ENCODE results near the gene CPNE2.
A peak's percentile ranks its signal among the peaks of the same experiment; 100 is the strongest.

The CPNE2 gene

DNA sequence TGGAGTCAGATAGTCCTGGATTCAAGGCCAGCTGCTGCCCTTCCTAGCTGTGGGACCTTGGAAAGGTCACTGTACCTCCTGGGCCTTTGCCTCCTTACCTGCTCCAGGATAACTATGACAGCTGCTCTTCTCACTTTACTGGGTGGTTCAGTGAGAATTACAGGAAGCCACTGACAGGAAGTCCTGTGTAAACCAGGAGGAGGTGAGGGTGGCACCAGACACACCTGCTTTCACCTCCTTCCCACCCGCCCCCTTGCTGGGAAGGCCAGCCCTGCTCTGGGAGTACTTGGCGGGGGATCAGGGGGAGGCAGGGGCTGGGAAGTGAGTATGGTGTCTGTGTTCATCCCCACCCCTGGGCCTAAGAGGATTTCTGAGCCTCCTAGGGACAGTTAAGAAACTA, 42.6 kb downstream of the CPNE2 start:
- Histone ChIP-seq H4K20me1 (ENCODE audit: insufficient read depth, low read length) (no peaks in the 10 kb centered on the region), H3K4me1 (ENCODE audit: insufficient read depth, low read length, severe bottlenecking) (peaks cover 19% of the 10 kb centered on the region), H3K36me3 (ENCODE audit: insufficient read depth, low read length) (no peaks in the 10 kb centered on the region), H3K9me2 (ENCODE audit: low read depth, low read length) (no peaks in the 10 kb centered on the region), H3K27me3 (ENCODE audit: insufficient read depth, low read length) (no peaks in the 10 kb centered on the region), H3K27ac (ENCODE audit: low read depth, low read length, poor library complexity, severe bottlenecking) (no peak overlapping the region), H3K4me3 (ENCODE audit: low read depth, low read length, poor library complexity, severe bottlenecking) (no peak overlapping the region), H3K9ac (ENCODE audit: low read length) (no peak overlapping the region), H3F3A (ENCODE audit: insufficient read depth, low read length) (no peaks in the 10 kb centered on the region), H3K79me2 (ENCODE audit: insufficient read depth, low read length) (no peaks in the 10 kb centered on the region), H3K9me3 (ENCODE audit: low read length) (no peaks in the 10 kb centered on the region), H2AFZ (ENCODE audit: low read length) (no peak overlapping the region), H3K4me2 (ENCODE audit: low read length) (peak overlapping the region; percentile 26; the same call in 1 of the 2 replicates)
- TF ChIP-seq CTCF (IDR thresholded peaks at IDR 0.05; ENCODE audit: low read length) (no peak), EZH2 (IDR thresholded peaks at IDR 0.05; ENCODE audit: borderline replicate concordance, low read length) (no peak)

GRCh38 chr16:57137043-57137442, 44.7 kb downstream of the CPNE2 start:
- Histone ChIP-seq H3K4me2 (ENCODE audit: low read length) (no peak overlapping the region), H3K9me3 (ENCODE audit: low read length) (no peaks in the 10 kb centered on the region), H4K20me1 (ENCODE audit: insufficient read depth, low read length) (no peaks in the 10 kb centered on the region), H3K36me3 (ENCODE audit: insufficient read depth, low read length) (no peaks in the 10 kb centered on the region), H3K27ac (ENCODE audit: low read depth, low read length, poor library complexity, severe bottlenecking) (no peak overlapping the region), H3K27me3 (ENCODE audit: insufficient read depth, low read length) (no peaks in the 10 kb centered on the region), H2AFZ (ENCODE audit: low read length) (0 out of 2 replicates have a peak overlapping the region, but pooled peaks have one; percentile 52), H3K9me2 (ENCODE audit: low read depth, low read length) (no peaks in the 10 kb centered on the region), H3K9ac (ENCODE audit: low read length) (no peak overlapping the region), H3F3A (ENCODE audit: insufficient read depth, low read length) (no peaks in the 10 kb centered on the region), H3K4me1 (ENCODE audit: insufficient read depth, low read length, severe bottlenecking) (peaks cover 19% of the 10 kb centered on the region), H3K4me3 (ENCODE audit: low read depth, low read length, poor library complexity, severe bottlenecking) (no peak overlapping the region), H3K79me2 (ENCODE audit: insufficient read depth, low read length) (no peaks in the 10 kb centered on the region)
- TF ChIP-seq EZH2 (IDR thresholded peaks at IDR 0.05; ENCODE audit: borderline replicate concordance, low read length) (no peak), CTCF (IDR thresholded peaks at IDR 0.05; ENCODE audit: low read length) (no peak)

GRCh38 chr16:57137566-57138273, 45.3 kb downstream of the CPNE2 start:
- no peaks in the 10 kb centered on the region for H3K27me3 ChIP-seq (ENCODE audit: insufficient read depth, low read length)
- H3K36me3 ChIP-seq (ENCODE audit: insufficient read depth, low read length), result no peaks in the 10 kb centered on the region
- H3K9ac ChIP-seq (ENCODE audit: low read length), result no peak overlapping the region
- no peaks in the 10 kb centered on the region for H3F3A ChIP-seq (ENCODE audit: insufficient read depth, low read length)
- H3K27ac ChIP-seq (ENCODE audit: low read depth, low read length, poor library complexity, severe bottlenecking), result no peak overlapping the region
- no peaks in the 10 kb centered on the region for H3K9me2 ChIP-seq (ENCODE audit: low read depth, low read length)
- H3K9me3 ChIP-seq (ENCODE audit: low read length), result no peaks in the 10 kb centered on the region
- H4K20me1 ChIP-seq (ENCODE audit: insufficient read depth, low read length), result no peaks in the 10 kb centered on the region
- TF ChIP-seq CTCF (IDR thresholded peaks at IDR 0.05; ENCODE audit: low read length) (no peak), EZH2 (IDR thresholded peaks at IDR 0.05; ENCODE audit: borderline replicate concordance, low read length) (no peak)
- peaks cover 19% of the 10 kb centered on the region for H3K4me1 ChIP-seq (ENCODE audit: insufficient read depth, low read length, severe bottlenecking)
- no peak overlapping the region for H2AFZ ChIP-seq (ENCODE audit: low read length)
- H3K4me3 ChIP-seq (ENCODE audit: low read depth, low read length, poor library complexity, severe bottlenecking), result no peak overlapping the region
- H3K79me2 ChIP-seq (ENCODE audit: insufficient read depth, low read length), result no peaks in the 10 kb centered on the region
- no peak overlapping the region for H3K4me2 ChIP-seq (ENCODE audit: low read length)

Data from OCI-LY1 (cell line).